GM13977 (cell line): ENCODE results near the gene CHDH.

Source experiments
- DNase-seq: peaks from one replicate; pipeline ENCODE4 v3.0.0; 2012; ENCODE audit warnings: low spot score
- CTCF ChIP-seq: IDR thresholded peaks from 2 replicates; pipeline ENCODE4 v1.5.1; 2012; ENCODE audit warnings: mild to moderate bottlenecking, control low read depth; ENCODE audit not compliant: insufficient read depth; ENCODE audit errors: extremely low read depth, missing control alignments
- in situ Hi-C: fragments of 300-500 bp; cut with MboI; formaldehyde crosslinking; loops from one replicate; pipeline ENCODE4 v1.12.0; 2022; ENCODE audit warnings: low sequenced_read_pairs, low pct_unique_long_range_greater_than_20kb, mixed read lengths, inconsistent platforms; ENCODE audit not compliant: unreplicated experiment

The CHDH gene

GRCh38 chr3:53806182-53807116 is 39.8 kb downstream of the CHDH start:
- TF ChIP-seq CTCF = no peak
- in situ Hi-C loops = no loop called here
- DNase-seq = peak; percentile 55

- TF ChIP-seq CTCF = no peak
- no peak for DNase-seq
- in situ Hi-C loops = no loop called here
Measured at GRCh38 chr3:53805463-53806159, 40.6 kb downstream of the CHDH start.

GRCh38 chr3:53804697-53805462 is 41.3 kb downstream of the CHDH start:
- in situ Hi-C loops = no loop called here
- TF ChIP-seq CTCF = no peak
- DNase-seq = peak; percentile 62

- TF ChIP-seq CTCF = no peak
- no peak for DNase-seq
- in situ Hi-C loops = no loop called here
Measured at GRCh38 chr3:53803816-53804695, 42.2 kb downstream of the CHDH start.

GRCh38 chr3:53803124-53803815 is 42.9 kb downstream of the CHDH start:
- no peak for TF ChIP-seq CTCF
- in situ Hi-C loops = no loop called here
- DNase-seq = no peak
